Activated CD4-positive, alpha-beta T cell treated with anti-CD3 and anti-CD28 coated beads, Interleukin-2, Interleukin-6, amounts not matched to agents 100 ng/mL and 50 ng/mL, durations not matched to agents 16 hours and 8 hours (primary cell): Measurements from ENCODE around the gene LCMT2.
A peak's percentile ranks its signal among the peaks of the same experiment; 100 is the strongest.
"Not testable (repeated sequence)": the region's sequence is repeated elsewhere in the genome, so short reads cannot be mapped to it uniquely, and the experiment has no call there.

Source experiments
- DNase-seq: peaks from one replicate; pipeline ENCODE4 v3.0.0-alpha.2; 2020

Gene LCMT2

DNA sequence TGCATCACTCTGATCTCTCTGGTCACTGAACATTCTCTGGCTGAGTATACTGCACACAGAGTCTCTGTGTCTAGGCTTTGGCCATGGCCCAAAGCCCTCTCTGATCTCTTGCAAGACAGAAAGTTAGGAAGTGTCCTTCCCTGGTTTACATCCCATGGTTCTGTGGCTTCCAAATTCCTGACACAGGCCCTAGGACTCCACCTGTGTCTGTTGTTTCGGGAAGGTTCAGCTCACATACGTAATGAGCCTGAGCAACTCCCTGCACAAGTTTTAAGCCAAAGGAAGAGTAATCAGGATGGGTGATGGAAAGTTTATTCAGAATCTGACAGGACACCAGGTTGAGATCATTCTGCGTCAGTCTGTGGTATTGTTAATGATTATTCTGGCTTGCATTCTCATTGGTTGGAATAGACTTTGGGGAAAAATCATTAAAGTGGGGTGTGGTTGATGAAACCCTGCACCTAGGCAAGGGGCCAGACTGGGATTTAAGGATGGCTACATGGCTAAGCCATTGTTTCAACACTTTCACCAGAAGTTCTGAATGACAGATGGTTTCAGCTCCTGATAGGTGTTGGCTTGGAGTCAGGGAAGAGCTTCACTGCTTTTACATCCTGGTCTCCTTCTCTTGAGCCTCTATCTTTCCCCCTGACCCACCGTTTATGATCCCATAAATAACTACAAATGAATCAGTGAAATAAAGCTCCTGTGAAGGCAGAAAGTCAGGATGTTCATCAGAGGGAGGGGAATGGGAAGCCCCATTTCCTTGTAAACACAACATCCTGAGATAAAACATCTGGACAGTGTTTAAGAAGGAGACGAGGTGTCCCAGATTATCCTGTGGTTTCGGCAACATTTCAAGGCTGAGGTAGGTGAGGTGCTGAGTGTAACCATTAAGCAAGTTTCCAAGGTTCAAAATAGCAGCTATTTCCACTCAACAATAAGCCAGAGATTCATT is 14.1 kb downstream of the LCMT2 start:
- DNase-seq, result no peak

DNA sequence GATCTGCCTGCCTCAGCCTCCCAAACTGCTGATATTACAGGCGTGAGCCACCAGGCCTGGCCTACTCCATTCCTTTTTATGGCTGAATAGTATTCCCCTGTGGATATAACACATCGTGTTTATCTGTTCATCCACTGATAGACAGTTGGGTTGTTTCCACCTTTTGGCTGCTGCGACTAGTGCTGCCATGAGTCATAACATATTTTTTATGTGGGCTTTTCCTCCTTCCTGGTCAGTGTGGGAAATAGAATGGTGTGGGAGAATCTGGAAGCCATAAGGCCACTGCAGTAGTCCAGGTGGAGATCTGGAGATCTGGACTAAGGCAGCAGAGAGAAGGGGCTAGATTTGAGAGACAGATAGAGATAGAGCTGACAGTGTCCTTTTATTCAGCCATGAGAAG is 16.2 kb downstream of the LCMT2 start:
- DNase-seq, result no peak

DNA sequence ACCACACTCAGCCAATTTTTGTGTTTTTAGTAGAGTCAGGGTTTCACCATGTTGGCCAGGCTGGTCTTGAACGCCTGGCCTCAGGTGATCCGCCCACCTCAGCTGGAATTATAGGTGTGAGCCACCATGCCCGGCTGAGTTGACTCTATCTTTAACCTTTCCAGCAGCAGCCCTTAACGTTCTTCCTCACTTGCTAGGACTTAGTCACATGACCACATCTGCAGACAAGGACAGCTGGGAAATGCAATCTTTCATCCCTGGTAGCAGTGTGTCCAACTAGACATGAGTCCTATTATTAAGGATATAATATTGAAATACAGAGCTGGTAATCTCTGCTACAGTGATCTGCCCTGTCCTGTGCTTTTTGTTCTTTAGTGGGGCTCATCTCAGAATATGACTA is 18.0 kb downstream of the LCMT2 start:
- no peak for DNase-seq

DNA sequence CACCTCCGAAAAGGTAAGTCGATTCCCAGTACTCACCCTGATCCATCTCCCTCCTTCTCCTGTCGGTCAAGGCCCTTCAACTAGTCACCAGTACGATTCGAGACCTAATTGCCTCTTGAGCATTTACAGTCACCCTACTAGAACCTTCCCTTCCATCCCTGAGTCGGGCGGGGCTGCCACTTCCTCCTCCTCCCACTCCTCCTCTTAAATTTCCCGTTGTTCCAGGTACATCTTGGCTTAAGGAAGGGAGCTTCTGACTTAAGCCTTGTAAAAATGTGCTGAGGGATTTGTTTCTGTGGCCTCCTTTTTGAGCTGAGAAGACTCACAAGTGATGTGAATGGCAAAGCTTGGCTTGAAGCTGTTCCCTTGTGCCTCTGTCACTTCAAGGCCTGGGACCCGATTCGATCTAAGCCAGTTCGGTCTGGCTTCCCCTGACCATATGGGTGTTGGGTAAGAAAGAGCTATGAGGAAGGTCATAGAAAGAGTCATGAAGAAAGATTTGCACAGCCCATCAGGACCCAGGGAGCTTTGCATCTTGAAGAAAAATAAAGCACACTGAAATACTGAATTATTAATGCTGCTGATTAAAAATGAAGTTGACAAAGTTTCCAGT is 28.1 kb downstream of the LCMT2 start, which contains the start of gene TGM7:
Gene TGM7, minus strand, starts transcription at position 51 of the 613 bp plus-strand sequence.
- no peak for DNase-seq

DNA sequence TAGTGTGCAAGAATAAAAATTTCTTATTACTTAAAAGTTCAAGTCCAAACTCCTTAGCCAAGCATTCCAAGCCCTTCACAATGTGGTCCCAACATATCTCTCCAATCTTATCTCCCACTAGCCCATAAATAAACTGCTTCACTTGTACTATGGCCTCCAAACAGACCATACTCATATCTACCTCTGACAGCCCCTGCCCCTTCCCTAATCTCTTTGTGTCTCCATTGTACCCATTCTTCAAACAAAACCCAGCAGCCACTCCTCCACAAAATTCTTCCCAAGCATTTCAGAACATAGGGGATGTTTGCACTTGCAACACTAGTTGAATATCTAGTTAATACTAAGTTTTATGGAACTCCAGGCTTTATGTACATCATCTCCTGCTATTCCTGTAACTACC is 30.5 kb downstream of the LCMT2 start:
- DNase-seq, result no peak

DNA sequence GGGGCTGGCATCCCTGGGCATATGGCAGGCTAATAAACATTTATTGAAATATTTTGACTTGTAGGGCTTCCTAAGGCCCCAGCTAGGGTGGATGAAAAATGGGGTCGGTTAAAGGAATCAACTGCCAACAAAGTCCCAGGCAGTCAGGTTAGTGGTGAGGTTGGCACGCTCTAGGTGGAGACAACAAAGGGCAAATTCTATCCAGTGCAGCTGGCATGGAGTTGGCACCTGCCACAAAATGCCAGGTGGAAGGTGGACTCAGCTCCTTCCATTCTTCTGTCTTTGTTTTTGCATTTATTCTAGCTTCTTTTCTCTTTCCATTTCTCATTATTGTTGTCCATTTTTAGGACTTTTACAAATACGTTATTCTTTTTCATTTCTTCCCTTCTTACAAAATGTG is 31.0 kb downstream of the LCMT2 start:
- DNase-seq, result no peak

DNA sequence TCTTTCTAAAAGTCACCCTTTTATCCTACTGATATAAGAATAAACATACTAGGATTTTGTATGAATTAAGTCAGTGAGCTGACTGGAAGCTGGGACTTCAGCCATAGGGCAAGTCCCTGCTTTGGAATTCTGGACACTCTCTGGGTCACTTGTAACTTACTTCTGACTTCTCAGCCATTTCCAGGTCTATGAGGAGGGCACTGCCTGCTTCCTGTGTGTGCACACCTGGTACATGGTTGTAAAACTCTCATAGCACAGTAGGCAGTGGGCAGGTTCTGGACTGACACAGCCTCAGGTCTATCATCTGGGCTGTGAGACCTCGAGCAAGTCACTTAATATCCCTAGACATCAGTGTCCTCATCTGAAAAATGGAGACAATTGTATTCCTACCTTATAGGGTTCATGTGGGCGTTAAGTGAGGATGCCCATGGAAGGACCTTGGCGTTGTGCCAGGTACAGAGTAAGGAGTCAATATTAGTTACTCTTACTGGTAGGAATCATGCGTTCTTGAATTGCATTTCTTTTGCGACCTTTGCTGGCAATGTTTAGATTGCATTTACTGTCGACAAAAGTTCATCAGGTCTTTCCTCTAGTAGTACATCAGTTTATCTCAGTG is 36.2 kb downstream of the LCMT2 start:
- DNase-seq, result no peak

DNA sequence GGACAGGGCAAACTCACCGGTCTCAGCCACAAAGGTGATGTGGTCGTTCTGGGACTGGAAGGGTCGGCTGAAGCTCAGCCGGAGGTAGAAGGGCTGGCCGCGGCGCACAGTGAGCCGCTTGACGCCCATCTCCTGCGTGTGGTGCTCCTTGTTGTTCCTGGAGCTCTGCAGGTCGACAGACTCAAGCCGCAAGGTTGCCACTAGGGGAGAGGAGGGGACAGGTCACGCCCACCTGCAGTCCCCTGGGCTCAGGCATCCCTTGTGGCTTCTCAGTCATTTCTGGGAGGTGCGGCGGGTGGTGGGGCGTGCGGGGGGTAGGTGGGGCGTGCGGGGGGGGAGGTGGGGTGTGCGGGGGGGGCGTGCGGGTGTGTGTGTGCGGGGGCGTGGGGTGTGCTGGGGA is 36.9 kb downstream of the LCMT2 start:
- no peak for DNase-seq

DNA sequence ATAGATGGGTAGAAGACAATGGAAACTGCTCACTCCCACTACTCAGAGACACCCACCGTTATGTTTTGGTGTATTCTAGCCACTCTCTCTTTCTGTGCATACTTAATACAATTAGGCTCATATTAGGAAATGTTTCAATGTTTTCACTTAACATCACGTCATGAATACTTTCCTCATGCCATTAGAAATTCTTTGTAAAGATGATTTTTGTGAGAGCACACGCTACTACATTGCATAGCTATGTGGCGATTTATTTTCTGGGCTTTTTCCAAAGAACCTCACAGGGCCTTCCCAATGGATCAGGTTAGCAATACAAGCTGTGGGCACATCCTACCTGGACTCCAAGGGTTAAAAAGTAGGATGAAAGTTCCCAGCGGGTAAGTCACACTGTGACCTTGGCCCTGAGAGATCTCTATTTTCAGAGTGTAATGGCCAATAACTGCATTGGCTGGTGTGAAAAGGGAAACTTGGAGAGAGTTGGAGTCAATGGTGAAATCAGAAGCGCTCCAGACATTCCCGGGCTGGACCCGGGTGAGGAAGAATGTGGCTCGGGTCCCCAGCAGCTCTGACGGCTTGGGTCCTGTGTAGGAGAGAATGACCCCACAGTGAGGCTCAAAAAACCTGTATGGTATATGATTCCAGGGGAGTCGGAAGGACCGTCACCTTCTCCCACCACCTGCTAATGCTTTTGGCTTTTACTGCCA is 37.8 kb downstream of the LCMT2 start:
- DNase-seq, result no peak

DNA sequence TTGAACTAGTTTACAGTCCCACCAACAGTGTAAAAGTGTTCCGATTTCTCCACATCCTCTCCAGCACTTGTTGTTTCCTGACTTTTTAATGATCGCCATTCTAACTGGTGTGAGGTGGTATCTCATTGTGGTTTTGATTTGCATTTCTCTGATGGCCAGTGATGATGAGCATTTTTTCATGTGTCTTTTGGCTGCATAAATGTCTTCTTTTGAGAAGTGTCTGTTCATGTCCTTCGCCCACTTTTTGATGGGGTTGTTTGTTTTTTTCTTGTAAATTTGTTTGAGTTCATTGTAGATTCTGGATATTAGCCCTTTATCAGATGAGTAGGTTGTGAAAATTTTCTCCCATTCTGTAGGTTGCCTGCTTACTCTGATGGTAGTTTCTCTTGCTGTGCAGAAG is 40.7 kb downstream of the LCMT2 start:
- not testable (repeated sequence) for DNase-seq

DNA sequence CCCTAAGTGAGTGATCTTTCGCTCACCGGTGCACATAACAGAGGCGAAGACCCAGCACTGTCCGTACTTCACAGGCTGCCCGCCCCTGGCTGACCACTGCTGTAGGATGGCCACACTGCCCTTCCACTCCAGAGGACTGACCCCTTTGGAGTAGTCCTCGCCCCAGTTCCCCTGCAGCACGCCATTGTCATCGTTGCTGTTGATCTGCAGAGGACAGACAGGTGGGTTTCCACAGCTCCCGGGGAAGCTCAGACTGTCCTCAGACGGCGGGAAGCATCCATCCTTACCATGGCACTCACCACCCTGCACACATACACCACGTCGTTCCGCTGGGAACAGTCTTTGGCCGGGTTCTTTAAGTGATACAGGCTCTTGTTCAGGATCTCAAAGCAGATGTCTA is 43.1 kb downstream of the LCMT2 start:
- DNase-seq, result no peak

DNA sequence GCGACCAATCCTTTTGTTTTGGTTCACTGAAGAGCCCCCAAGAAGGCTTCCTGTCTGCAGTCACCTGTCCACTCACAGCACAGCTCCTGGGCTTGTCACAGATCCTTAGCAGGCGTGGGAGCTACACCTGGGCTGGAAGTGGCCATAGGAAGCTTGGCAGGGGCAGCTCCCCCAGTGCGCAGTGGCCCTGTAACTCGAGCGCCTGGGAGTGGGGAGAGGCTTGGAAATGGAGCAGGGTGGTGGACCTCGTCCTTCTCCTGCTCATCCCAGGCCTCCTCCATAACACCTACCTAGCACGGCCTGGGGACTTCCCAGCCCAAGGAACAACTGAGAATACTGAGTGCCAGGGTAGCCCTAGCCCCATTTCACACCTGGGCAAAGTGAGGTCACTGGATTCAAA is 44.3 kb downstream of the LCMT2 start:
- DNase-seq, result no peak

DNA sequence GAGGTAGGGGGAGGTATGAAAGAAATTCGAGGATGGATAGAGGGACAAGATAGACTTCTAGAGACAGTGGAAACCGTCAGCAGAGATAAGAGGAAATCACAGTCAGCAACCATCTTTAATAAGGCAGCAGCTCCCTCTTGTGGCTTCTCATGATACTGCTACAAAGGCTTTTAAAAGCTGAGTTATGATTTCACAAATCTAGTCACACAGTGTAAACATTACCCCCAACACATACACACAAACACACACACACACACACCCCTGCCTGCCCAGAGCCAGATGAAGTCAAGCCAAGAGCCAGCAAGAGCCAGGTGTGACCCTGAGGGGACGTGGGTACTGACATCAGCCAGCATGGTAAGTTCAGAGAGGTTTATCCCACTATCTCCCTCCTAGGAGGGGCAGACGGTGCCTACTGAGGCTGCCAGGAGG is 44.8 kb downstream of the LCMT2 start:
- DNase-seq, result peak; percentile 74

DNA sequence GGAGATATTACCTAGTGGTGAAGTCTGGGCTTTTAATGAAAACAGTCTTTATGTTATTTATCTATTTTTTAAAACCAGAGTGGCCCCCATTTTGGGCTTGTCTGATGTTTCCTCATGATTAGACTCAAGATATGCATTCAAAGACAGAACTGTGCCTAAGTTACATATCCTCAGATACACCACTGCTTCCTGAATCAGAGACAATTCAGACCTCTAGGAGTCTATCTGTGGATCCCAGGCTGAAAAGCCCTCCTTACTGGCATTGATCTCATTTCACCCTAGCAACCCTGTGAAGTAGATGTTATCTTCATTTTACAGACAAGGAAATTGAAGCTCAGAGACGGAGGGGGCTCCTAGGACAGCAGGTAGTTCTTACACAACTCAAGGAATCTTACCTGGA is 46.8 kb downstream of the LCMT2 start:
- DNase-seq, result no peak

DNA sequence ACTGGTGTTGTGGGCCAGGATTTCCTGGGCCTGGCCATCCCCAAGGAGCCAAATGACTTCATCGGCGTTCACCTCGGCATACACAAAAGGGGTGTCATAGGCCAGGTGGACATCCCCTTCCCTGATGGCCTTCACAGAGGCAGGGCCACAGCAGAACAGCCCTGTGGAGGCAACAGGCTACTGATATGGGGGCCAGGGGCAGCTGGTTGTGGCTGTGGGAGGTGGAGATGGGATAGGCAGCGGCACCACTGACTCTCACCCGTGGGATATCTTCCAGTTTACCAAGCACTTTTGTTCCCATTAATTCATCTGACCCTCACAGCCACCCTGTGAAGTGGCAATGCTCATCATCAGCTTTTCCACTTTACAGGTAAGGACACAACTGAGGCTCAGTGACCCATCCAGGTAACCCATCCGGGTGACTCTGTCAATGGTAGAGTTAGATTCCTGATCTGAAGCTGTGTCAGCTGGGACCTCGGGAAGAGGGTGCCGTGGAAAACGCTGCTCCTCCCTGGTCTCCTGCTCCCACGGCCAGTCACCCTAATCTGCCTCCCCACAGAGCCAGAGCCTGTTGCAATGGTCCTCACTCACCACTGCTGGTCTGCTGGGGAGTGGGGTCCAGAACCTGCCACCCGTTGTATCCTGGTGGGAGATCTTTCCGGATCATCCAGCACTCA is 48.3 kb downstream of the LCMT2 start:
- DNase-seq, result no peak

DNA sequence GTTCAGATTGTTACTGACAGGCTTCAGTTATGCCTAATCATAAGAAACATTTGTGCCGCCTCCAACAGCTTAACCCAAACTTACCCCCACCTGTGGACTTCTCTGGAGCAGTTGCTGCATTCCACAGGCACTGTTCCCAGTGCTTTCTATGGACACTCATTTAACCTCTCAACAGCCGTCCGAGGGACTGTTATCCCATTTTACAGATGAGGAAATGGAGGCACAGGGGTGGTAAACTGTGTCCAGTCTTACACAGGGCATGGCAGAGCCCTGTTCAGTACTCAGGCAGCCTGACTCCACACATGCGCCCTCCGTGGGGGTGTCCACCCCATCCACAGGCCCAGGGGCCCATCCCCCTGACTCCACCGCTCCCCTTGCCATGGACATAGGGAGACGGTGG is 49.4 kb downstream of the LCMT2 start:
- DNase-seq, result no peak

DNA sequence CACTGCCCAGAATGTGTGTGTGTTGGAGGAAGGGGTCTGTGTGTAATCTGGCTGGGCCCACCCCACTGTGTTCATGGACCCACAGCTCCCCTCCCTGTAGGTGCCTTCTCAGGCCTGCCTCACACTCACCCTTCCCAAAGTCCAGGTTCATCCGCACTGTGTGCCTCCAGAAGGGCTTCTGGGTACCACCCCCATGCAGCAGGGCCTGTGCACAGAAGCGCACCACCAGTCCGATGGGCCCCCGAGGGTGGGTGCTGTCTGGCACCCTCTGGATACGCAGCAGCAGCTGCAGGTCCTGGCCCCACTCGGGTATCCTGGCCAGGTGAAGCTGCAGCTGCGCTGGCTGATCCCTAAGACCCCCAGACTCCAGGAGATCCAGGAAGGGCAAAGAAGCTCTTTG is 50.9 kb downstream of the LCMT2 start:
- no peak for DNase-seq

DNA sequence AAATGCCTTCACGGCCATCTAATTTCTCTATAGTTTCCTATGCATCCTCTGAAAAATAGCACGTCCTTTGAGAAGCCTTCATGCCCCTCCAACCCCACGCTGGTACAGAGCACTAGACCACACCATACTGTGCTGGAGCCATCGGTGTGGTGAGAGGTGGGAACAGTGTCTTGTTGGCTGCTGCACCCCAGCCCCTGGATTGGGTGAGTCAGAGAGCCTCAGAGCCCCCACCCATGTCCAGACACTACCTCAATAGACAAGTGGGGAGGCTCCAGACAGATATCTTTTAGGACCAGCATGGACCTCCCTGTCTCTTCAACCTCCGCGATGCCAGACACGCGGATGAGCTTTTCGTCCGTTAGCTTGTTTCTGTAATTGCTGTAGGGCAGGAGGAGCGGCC is 51.5 kb downstream of the LCMT2 start:
- no peak for DNase-seq

DNA sequence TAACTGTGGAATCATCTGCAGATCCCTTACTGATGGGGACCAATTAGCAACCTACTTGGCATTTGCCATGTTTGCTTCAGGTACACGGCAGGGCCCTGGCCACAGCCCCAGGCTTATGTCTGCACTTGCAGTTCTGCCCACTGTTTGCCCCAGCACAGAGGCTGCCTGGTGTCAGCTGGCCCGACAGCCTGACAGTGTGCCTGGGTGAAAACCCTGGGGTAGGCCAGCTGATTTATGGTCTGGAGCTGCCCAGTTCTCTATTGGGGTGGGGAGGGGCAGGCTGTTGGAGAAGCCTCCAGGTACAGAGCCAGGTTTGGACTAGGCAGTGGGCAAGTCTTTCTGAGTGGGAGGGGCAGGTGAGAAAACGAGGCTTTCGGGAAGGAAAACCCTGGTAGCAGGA is 52.5 kb downstream of the LCMT2 start:
- no peak for DNase-seq

DNA sequence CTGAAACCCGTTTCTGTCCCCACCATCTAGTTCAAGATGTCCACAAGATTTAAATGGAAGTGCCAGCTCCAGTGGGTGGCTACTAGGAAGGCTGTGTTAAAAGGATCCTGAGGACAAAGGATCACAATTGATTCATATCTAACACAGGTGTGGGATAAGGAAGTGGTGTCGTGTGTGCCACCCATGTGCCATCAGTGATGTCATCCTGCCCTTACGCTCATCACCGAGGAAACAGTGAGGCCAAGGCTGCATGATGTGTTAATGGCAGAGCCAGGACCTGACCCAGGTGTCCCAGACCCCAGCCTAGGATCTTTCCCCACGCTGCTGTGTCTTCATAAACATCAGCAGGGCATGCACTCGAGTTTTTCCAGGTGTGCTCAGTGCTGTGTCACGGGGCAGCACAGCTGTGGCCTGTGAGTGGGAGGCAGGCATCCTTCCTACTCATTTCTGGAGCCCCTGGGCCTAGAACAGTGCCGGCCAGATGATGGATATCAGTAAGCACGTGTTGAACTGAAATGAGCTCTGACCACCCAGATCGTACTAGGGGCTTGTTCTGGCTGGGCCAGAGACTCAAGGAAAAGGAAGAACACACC is 53.0 kb downstream of the LCMT2 start:
- peak; percentile 8 for DNase-seq

DNA sequence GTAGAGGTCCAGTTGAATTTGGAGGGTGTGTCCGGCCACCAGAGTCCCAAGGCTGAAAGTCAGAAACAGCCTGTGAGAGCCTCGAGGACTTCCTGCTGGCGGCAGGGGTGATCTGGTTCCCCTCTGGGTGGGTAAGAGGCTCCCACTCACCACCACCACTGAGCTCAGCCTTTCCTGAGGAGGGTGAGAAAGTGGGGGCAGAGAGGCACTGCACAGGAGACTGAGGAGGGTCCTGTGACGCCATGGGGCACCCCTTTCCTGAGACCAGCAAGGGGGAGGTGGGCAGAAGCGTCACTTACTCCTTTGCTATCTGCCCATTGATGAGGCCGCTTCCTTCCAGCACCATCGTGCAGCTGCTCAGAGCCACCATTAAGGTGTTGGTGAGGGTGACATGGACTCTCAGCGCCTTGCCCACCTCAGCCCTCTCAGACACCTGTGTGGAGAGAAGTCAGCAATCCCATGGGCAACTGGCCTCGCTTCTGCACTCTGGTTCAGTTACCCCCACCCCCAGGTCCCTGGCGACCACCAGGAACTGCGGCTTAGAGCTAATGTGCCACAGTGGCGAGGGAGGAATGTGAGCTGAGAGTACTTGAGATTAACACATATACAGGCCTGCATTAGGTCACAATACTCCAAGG is 53.7 kb downstream of the LCMT2 start:
- no peak for DNase-seq
